ENCODE measurements around the gene CELA3B.
"Not testable (repeated sequence)": the region's sequence is repeated elsewhere in the genome, so short reads cannot be mapped to it uniquely, and the experiment has no call there.

The CELA3B gene

DNA sequence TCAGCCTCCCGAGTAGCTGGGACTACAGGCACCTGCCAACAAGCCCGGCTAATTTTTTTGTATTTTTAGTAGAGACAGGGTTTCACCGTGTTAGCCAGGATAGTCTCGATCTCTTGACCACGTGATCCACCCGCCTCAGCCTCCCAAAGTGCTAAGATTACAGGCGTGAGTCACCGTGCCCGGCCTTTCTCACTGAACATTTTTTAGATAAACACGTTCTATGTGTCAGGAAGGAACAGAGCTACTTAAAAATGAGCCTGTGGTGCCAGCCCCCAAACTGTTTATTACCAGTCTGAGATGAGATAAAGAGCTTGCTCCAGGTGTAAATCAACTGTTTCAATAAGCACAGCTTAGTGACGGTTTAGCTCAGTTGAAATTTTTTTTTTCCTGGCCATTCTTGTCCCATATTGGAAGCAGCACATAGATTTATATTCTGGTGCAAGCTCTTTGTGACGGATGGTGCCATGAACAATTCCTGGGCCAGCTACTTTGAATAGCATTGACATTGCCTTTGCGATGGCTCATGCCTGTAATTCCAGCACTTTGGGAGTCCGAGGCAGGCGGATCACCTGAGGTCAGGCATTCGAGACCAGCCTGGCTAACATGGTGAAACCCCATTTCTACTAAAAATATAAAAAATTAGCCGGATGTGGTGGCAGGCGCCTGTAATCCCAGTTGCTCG lies 33.7 kb upstream of the CELA3B start:
- not testable (repeated sequence) for DNase-seq (ENCODE audit: low read depth in 2 of 2)

- no peak for DNase-seq (ENCODE audit: low read depth in 2 of 2)
Measured at GRCh38 chr1:21944733-21945073, 32.1 kb upstream of the CELA3B start.

GRCh38 chr1:21946836-21947587 lies 29.8 kb upstream of the CELA3B start:
- no peak for DNase-seq (ENCODE audit: low read depth in 2 of 2)

- no peak for DNase-seq (ENCODE audit: low read depth in 2 of 2)
Measured at GRCh38 chr1:21950734-21951133, 26.1 kb upstream of the CELA3B start.

GRCh38 chr1:21951226-21951870 lies 25.5 kb upstream of the CELA3B start:
- no peak for DNase-seq (ENCODE audit: low read depth in 2 of 2)

- no peak for DNase-seq (ENCODE audit: low read depth in 2 of 2)
Measured at GRCh38 chr1:21952786-21953520, 23.9 kb upstream of the CELA3B start.

GRCh38 chr1:21955058-21955457 lies 21.8 kb upstream of the CELA3B start:
- DNase-seq (ENCODE audit: low read depth in 2 of 2): no peak

DNA sequence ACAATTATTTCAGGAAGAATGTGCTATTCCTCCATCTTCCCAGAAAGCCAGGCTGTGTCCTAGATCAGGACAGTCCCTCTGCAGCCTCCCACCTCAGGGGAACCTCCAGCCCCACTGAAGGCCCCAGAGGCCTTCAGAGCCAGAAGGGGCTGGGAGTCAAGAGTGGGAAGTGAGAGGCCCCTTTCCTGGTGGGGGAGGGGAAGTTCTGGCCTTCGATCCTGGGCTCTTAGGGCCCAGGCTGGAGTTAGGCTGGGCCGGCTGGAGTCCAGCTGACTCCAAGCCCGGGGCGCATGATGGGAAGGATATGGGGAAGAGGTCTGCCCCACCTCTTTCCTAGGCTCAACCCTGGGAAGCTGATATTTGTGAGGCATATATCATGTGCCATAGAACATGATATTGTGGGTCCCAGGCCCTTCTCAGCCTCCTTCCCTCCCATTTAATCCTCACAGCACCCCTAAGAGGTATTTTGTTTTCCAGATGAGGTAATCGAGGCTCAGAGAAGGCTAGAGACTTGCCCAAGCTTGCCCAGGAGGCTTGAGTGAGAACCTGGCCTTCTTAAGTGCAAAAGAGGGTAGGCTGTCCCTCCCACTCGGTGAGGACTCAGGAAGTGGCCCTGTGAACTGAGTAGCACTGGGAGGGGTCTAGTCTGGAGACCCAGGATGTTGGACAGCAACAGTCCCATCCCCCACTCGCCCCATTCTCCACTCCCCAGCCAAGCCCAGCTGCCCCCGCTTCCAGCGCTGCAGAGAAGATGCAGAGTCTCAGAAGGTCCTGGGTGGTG lies 21.1 kb upstream of the CELA3B start:
- no peak for DNase-seq (ENCODE audit: low read depth in 2 of 2)

DNA sequence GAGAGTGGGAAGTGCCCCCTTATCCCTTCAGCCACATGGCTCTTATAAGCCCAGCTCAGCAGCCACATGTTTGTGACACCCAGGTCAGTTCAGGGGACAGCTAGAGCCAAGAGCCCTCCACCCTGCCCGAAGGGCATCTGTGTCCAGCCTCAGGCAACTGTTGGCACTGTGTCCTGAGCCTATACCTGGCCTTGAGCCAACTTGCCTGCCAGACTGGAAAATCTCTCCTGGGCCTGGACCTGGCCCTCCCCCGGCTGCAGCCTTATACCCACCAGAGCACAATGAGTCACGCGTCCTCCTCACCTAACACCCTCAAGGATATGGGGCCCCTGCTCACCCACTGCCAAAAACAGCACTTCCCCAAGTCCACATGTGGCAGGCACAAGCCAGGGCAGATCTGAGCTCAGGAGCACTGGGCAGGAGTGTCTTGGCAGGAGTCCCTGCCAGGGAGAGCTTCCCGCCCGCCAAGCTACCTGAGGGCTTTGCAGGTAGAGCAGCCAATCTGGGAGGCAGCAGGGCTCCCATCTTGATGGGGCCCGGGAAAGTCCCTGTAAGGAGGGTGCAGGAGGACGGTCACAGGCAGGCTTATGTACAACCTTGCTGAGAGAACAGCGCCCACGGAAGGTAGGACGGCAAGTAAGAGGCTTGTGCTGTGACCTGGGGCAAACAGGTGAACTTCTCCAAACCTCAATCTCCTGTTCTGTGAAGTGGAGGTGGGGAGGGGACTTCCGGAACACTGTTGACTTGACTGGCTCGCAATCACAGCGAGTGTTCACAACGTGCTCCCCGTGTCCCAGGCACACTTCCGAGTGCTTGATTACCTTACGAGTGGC lies 19.9 kb upstream of the CELA3B start:
- no peak for DNase-seq (ENCODE audit: low read depth in 2 of 2)

- no peak for DNase-seq (ENCODE audit: low read depth in 2 of 2)
Measured at GRCh38 chr1:21961337-21961736, 15.5 kb upstream of the CELA3B start.

GRCh38 chr1:21961799-21962198 lies 15.0 kb upstream of the CELA3B start:
- DNase-seq (ENCODE audit: low read depth in 2 of 2): no peak

GRCh38 chr1:21963477-21964217 lies 13.2 kb upstream of the CELA3B start:
- peak in 1 of 2 experiments; percentile 38 for DNase-seq (ENCODE audit: low read depth in 2 of 2)

- DNase-seq (ENCODE audit: low read depth in 2 of 2): peak; percentile 27 to 36
Measured at GRCh38 chr1:21966247-21967000, 10.4 kb upstream of the CELA3B start.

DNA sequence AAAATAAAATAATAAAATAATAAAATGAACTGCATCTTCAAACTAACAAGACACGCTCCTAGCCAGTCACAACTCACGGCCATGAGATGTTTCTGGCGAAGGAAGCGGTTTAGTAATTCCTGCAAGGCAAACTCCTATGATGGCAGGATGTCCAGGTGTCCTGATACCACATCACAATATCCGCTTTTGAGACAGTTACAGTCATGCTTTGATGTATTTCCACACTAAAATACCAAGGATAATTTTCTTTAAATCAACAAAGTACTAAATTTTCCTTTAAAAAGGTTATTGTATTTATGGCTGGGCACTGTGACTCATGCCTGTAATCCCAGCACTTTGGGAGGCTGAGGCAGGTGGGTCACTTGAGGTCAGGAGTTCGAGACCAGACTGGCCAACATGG lies 9.6 kb upstream of the CELA3B start:
- not testable (repeated sequence) for DNase-seq (ENCODE audit: low read depth in 2 of 2)

DNA sequence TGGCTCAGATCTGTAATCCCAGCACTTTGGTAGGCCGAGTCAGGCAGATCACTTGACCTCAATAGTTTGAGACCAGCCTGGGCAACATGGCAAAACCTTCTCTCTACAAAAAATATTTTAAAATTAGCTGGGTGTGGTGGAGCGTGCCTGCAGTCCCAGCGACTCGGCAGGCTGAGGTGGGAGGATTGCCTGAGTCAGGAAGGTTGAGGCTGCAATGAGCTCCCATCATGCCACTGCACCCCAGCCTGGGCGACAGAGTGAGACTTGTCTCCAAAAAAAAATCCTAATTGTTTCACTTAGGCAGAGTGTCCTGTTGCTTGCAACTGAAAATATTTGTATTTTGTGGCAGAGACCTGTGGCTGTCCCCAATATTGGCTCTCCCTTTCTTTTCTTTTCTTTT lies 7.8 kb upstream of the CELA3B start:
- DNase-seq (ENCODE audit: low read depth in 2 of 2): not testable (repeated sequence)

- not testable (repeated sequence) for DNase-seq (ENCODE audit: low read depth in 2 of 2)
Measured at GRCh38 chr1:21970523-21970922, 6.3 kb upstream of the CELA3B start.

DNA sequence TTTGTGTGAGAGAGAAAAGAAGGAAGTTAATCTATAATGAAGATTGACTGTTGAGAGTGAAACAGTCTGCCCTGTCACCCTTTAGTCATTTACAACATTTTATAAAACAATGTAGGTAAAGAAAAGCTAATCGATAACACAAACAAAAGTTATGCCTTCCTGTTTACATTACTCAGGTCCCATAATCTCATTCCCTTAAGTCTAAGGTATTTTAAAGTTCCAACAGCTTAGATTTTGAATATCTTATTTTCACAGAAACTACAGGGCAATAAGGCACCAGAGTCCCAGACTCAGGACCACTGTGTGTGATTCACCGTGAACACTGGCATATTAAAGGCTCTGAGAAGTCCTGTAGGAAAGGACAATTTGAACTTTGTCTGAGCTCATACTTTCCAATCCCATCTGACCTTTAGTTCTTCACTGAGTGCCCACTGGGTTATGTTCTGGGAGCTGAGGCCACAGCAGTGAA lies 3.8 kb upstream of the CELA3B start:
- DNase-seq (ENCODE audit: low read depth in 2 of 2): not testable (repeated sequence)

DNA sequence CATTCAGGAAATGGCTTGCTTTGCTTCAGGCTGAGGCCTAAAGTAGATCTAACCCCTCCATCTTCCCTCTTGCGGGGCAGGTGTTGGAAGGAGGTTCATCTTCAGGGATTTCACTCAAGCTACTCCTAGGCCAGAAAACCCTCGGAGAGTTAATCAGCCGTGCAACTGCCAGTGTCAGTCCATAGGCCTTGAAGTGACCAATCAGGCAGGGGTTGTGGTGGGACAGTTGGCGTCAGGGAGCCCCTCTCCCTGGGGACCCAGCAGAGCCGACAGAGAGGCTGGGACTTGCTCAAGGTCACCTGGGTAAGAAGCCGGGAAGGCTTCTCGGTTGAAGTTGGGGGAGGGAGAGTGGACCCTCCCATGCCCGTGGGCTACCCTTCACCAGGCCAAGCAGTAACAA lies 2.9 kb upstream of the CELA3B start:
- DNase-seq (ENCODE audit: low read depth in 2 of 2): not testable (repeated sequence)

DNA sequence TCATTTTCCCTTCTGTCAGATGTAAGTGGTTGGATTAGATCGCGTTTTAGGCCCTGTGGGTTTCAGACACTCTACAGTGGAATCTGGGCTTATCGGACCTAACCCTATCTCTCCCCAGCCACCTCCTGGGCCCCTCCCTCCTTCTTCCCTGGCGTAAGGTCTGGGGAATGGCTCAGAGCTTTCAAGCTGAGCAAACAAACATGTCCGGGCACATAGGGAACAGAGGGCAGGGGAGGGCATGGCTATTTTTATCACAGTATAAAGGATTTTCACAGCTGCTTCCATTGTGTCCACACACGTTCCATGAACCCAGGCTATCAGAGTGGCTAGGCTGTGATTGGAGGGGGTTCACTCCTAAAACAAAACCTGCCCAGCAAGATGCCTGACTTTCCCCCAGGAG lies 2.1 kb upstream of the CELA3B start:
- DNase-seq (ENCODE audit: low read depth in 2 of 2): not testable (repeated sequence)
